Smooth muscle cell (in vitro differentiated cells): ENCODE measurements around the gene SV2C. TPM values are rescaled to one million over a fixed set of nuclear protein-coding genes. Genes with fewer than 3 reads are reported as not detected.

Source experiments
- DNase-seq: peaks from one replicate; lab custom pipeline; 2025; ENCODE audit not compliant: unreplicated experiment; lab: John Stamatoyannopoulos, UW
- H2AFZ ChIP-seq: fragments of 200-600 bp; sonication (generic); 2 replicates; pipeline ENCODE4 v1.6.0; 2016; ENCODE audit warnings: antibody characterized with exemption, low read depth, mild to moderate bottlenecking
- H3F3A ChIP-seq: fragments of 200-600 bp; sonication (generic); 2 replicates; pipeline ENCODE4 v1.6.0; 2017; ENCODE audit warnings: antibody characterized with exemption, low read depth
- H3K27ac ChIP-seq: fragments of 200-600 bp; sonication (generic); 2 replicates; pipeline ENCODE4 v1.5.1; 2016; ENCODE audit warnings: low read depth, mild to moderate bottlenecking
- H3K27me3 ChIP-seq: fragments of 200-600 bp; sonication (generic); 2 replicates; pipeline ENCODE4 v1.6.1; 2016; ENCODE audit warnings: low read depth, mild to moderate bottlenecking
- H3K36me3 ChIP-seq: fragments of 200-600 bp; sonication (generic); 2 replicates; pipeline ENCODE4 v1.5.1; 2016; ENCODE audit warnings: low read depth
- H3K4me1 ChIP-seq: fragments of 200-600 bp; sonication (generic); 2 replicates; pipeline ENCODE4 v1.5.1; 2016; ENCODE audit warnings: low read depth
- H3K4me2 ChIP-seq: fragments of 200-600 bp; sonication (generic); 2 replicates; pipeline ENCODE4 v1.6.0; 2016; ENCODE audit warnings: mild to moderate bottlenecking
- H3K4me3 ChIP-seq: fragments of 200-600 bp; sonication (generic); 2 replicates; pipeline ENCODE4 v1.5.1; 2016; ENCODE audit warnings: mild to moderate bottlenecking
- H3K79me2 ChIP-seq: fragments of 200-600 bp; sonication (generic); 2 replicates; pipeline ENCODE4 v1.6.0; 2016; ENCODE audit warnings: low read depth, mild to moderate bottlenecking
- H3K9ac ChIP-seq: fragments of 200-600 bp; sonication (generic); 2 replicates; pipeline ENCODE4 v1.6.0; 2016; ENCODE audit warnings: low read depth
- H3K9me3 ChIP-seq: fragments of 200-600 bp; sonication (generic); replicated peaks from 2 replicates; pipeline ENCODE4 v1.5.1; 2016; ENCODE audit warnings: low read depth
- H4K20me1 ChIP-seq: fragments of 200-600 bp; sonication (generic); 2 replicates; pipeline ENCODE4 v1.6.0; 2016; ENCODE audit warnings: low read depth
- WGBS: methylation state at CpG from one replicate; pipeline ENCODE4 v1.1.7; 2016; ENCODE audit warnings: low lambda C conversion rate; 5-methylcytosine and 5-hydroxymethylcytosine counted together
- polyA plus RNA-seq: library from polyadenylated mRNA; unstranded; fragments of >200 nt; fragmentation: Nextera tagmentation; extraction: Ambion mirVana; gene quantifications from 2 replicates; pipeline ENCODE4 v1.2.1, GENCODE V29; 2016
- total RNA-seq: library from RNA; depleted of rRNA; stranded (reverse); fragments of >200 nt; gene quantifications from 2 replicates; pipeline ENCODE4 v1.2.3, GENCODE V29; 2014
- TF ChIP-seq, protein P1 (sequence below): fragments of 200-600 bp; sonication (generic); IDR thresholded peaks from 2 replicates; pipeline ENCODE4 v1.5.1; 2017; ENCODE audit warnings: borderline replicate concordance, mild to moderate bottlenecking, antibody characterized with exemption; ENCODE audit not compliant: insufficient read depth, poor library complexity, severe bottlenecking

The SV2C gene
- total and polyA plus RNA-seq, 2 experiments from 2014 or later, result not detected

GRCh38 chr5:76289692-76290091 lies 206.5 kb downstream of the SV2C start:
- Histone ChIP-seq H3K9me3 (no peaks in the 10 kb centered on the region), H3K4me1 (no peaks in the 10 kb centered on the region), H3K27me3 (no peaks in the 10 kb centered on the region), H3K27ac (no peak overlapping the region), H2AFZ (no peak overlapping the region), H3K9ac (no peak overlapping the region), H3F3A (no peaks in the 10 kb centered on the region), H3K36me3 (no peaks in the 10 kb centered on the region), H3K79me2 (no peaks in the 10 kb centered on the region), H3K4me2 (no peak overlapping the region), H3K4me3 (no peak overlapping the region), H4K20me1 (no peaks in the 10 kb centered on the region)
- TF ChIP-seq, protein P1, sequence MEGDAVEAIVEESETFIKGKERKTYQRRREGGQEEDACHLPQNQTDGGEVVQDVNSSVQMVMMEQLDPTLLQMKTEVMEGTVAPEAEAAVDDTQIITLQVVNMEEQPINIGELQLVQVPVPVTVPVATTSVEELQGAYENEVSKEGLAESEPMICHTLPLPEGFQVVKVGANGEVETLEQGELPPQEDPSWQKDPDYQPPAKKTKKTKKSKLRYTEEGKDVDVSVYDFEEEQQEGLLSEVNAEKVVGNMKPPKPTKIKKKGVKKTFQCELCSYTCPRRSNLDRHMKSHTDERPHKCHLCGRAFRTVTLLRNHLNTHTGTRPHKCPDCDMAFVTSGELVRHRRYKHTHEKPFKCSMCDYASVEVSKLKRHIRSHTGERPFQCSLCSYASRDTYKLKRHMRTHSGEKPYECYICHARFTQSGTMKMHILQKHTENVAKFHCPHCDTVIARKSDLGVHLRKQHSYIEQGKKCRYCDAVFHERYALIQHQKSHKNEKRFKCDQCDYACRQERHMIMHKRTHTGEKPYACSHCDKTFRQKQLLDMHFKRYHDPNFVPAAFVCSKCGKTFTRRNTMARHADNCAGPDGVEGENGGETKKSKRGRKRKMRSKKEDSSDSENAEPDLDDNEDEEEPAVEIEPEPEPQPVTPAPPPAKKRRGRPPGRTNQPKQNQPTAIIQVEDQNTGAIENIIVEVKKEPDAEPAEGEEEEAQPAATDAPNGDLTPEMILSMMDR, result no peak
- 97% methylated on average over 6 of the region's 6 CpGs for WGBS
- DNase-seq, result no peak

DNA sequence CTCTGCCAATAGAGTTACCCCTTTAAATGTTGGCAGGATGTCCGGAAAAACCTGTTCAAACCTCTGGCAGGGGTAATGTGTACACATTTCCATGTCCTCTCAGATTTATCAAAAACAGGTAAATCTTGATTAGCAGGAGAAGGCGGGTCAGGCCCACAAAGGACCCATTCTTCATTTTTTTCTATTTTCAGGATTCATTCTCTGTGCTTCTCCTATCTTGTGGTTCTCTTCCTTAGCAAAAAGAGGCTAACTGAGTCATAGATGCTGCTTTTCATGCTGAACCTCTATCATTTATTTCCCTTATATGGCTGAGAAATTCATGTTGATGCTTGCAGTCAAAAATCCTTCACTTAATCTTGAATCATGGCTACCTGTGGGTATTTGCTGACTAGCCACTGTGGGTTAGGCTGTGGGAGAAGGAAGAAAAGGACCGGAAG lies 207.2 kb downstream of the SV2C start:
- WGBS, result 85% methylated on average over 3 of the region's 3 CpGs
- Histone ChIP-seq H3K4me2 (no peak overlapping the region), H4K20me1 (no peaks in the 10 kb centered on the region), H3K9ac (no peak overlapping the region), H3K27me3 (no peaks in the 10 kb centered on the region), H2AFZ (no peak overlapping the region), H3K4me3 (no peak overlapping the region), H3K27ac (no peak overlapping the region), H3K79me2 (no peaks in the 10 kb centered on the region), H3K36me3 (no peaks in the 10 kb centered on the region), H3K4me1 (no peaks in the 10 kb centered on the region), H3F3A (no peaks in the 10 kb centered on the region), H3K9me3 (no peaks in the 10 kb centered on the region)
- DNase-seq, result no peak
- TF ChIP-seq, protein P1, result no peak

DNA sequence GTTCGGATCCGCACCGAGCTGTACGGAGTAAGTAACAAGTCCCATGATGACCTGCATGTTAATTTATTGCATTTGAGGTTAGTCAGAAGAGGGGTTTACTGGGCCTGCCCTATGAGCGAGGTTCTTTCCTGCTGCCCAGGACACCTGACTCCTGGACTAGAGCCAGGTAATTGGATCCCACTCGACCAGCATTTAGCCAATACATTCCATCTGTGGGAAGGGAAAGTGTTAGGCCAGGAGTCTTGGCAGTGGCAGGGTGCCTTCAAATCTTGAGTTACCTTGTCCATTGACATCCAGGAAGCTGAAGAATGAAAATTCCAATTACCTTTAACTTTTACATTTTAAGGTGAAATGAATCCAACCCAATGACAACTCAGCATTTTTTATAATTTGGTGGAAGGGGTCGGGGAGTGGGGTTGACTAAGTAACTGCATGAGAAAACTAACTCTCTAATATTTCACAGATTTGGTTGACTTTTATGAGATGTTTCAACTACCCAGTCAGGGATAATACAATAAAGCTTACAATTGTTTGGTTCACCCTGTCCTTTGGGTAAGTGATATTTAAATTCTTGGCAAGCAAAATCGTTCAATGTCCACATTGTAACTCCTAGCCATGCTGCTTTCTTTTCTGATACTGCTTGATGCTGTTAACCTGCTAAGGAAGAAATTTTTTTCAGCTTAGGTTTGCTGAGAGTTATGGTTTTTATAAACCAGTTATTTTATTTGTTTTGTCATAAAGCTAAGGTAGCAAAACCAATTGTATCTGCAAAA lies 208.3 kb downstream of the SV2C start:
- 84% methylated on average over 8 of the region's 8 CpGs for WGBS
- TF ChIP-seq, protein P1, result no peak

More for the DNA sequence above, 208.3 kb downstream of the SV2C start:
- H2AFZ ChIP-seq, result no peak overlapping the region
- H3K9me3 ChIP-seq, result no peaks in the 10 kb centered on the region
- H3K4me3 ChIP-seq, result no peak overlapping the region
- no peaks in the 10 kb centered on the region for H3K27me3 ChIP-seq
- no peak overlapping the region for H3K4me2 ChIP-seq
- H4K20me1 ChIP-seq, result no peaks in the 10 kb centered on the region
- no peaks in the 10 kb centered on the region for H3K79me2 ChIP-seq
- no peak for DNase-seq
- no peaks in the 10 kb centered on the region for H3F3A ChIP-seq
- no peaks in the 10 kb centered on the region for H3K36me3 ChIP-seq
- no peaks in the 10 kb centered on the region for H3K4me1 ChIP-seq
- H3K27ac ChIP-seq, result no peak overlapping the region
- no peak overlapping the region for H3K9ac ChIP-seq
